Adrenal gland (tissue), 12 donors: Measurements from ENCODE around the gene DLX3. TPM values are rescaled to one million over a fixed set of nuclear protein-coding genes. Genes with fewer than 3 reads are reported as not detected.

Source experiments
- DNase-seq, 7 donors: peaks; one replicate each; pipeline ENCODE4 v3.0.0-alpha.2; 2019 to 2020
- H3K27ac ChIP-seq, 5 donors: fragments of 200-600 bp; sonication (generic) in 4 of 5; 1 replicate in 3 of 5; 2 replicates in 2 of 5; pipeline versions ENCODE4 v1.5.1 to v1.8.0; 2016 to 2020; ENCODE audit warnings: mild to moderate bottlenecking in 1 of 5
- H3K27me3 ChIP-seq: fragments of 200-600 bp; 2 replicates; pipeline ENCODE4 v1.8.0; 2021
- H3K36me3 ChIP-seq, 2 donors: fragments of 200-600 bp; replicated peaks in 1 of 2; 1 replicate in 1 of 2; 2 replicates in 1 of 2; pipeline versions ENCODE4 v1.5.1 to v1.8.0; 2018 to 2022
- H3K4me1 ChIP-seq, 2 donors: fragments of 200-600 bp; replicated peaks in 1 of 2; 1 replicate in 1 of 2; 2 replicates in 1 of 2; pipeline versions ENCODE4 v1.5.1 to v1.8.0; 2018 to 2021
- H3K4me3 ChIP-seq, 4 donors: fragments of 200-600 bp; sonication (generic) in 3 of 4; one replicate each; pipeline ENCODE4 v1.5.1; 2016 to 2018
- H3K9me3 ChIP-seq, 3 donors: fragments of 200-600 bp; sonication (generic) in 1 of 3; replicated peaks in 1 of 3; 1 replicate in 2 of 3; 2 replicates in 1 of 3; pipeline versions ENCODE4 v1.5.1 to v1.8.0; 2016 to 2021
- POLR2A ChIP-seq, 2 donors: fragments of 450-650 bp; IDR thresholded peaks; one replicate each; pipeline ENCODE4 v1.6.1; 2017; ENCODE audit warnings: antibody characterized with exemption in 2 of 2, mild to moderate bottlenecking in 2 of 2, moderate library complexity in 1 of 2
- WGBS, 4 donors: extraction: QIAGEN DNeasy Blood & Tissue Kit in 2 of 4; methylation state at CpG; one replicate each; pipeline versions ENCODE4 v1.1.5 to v1.1.7; 2013 to 2017; 5-methylcytosine and 5-hydroxymethylcytosine counted together
- intact Hi-C, 2 donors: fragments of 100-400 bp; cut with DNase I; formaldehyde crosslinking; loops; one replicate each; pipeline versions ENCODE4 v1.14.1 to v1.15.0; 2022 to 2023
- polyA plus RNA-seq, 3 donors: library from polyadenylated mRNA; stranded (reverse); fragments of 200-250 nt in 2 of 3; fragments of 350-450 nt in 1 of 3; fragmentation: Illumina TruSeq in 1 of 3; extraction: RNeasy Lipid Tissue Mini Kit (QIAGEN cat#74804) in 1 of 3; gene quantifications; one replicate each; pipeline ENCODE4 v1.2.3, GENCODE V29; 2013 to 2014
- total RNA-seq, 9 donors: library from RNA; depleted of rRNA in 4 of 9; stranded (reverse); fragments of >200 nt in 4 of 9; fragments of 120-200 nt in 1 of 9; fragmentation: NEBNext Ultra II Directional in 1 of 9; extraction: Animal tissue kit (Norgen Biotek cat#: 25700) in 1 of 9; gene quantifications; one replicate each; pipeline versions ENCODE4 v1.1.0 to v1.2.4, GENCODE V29; 2013 to 2023
- TF ChIP-seq, protein P1 (sequence below), 6 experiments: fragments of 450-650 bp in 4 of 6; fragments of 200-600 bp in 2 of 6; sonication (generic) in 1 of 6; IDR thresholded peaks; 1 replicate in 5 of 6; 2 replicates in 1 of 6; pipeline versions ENCODE4 v1.5.1 to v1.8.0; 2016 to 2021; ENCODE audit warnings: antibody characterized with exemption in 6 of 6, mild to moderate bottlenecking in 2 of 6, moderate library complexity in 1 of 6
- donor health status: healthy with polysubstance abuse.
- donor health status: Bipolar disorder and iron deficiency.
- donor health status: DM: yes; HTN: yes; CAD: no.
- donor health status: DM: no; HTN: no; CAD: no.
- donor health status: DM: no; HTN: no; CAD: no.
- donor health status: DM: yes; HTN: yes; CAD: no.

DLX3 gene
- total and polyA plus RNA-seq, 12 donors, result 0.07 to 0.83 (median 0.36) TPM; not detected in 4

DNA sequence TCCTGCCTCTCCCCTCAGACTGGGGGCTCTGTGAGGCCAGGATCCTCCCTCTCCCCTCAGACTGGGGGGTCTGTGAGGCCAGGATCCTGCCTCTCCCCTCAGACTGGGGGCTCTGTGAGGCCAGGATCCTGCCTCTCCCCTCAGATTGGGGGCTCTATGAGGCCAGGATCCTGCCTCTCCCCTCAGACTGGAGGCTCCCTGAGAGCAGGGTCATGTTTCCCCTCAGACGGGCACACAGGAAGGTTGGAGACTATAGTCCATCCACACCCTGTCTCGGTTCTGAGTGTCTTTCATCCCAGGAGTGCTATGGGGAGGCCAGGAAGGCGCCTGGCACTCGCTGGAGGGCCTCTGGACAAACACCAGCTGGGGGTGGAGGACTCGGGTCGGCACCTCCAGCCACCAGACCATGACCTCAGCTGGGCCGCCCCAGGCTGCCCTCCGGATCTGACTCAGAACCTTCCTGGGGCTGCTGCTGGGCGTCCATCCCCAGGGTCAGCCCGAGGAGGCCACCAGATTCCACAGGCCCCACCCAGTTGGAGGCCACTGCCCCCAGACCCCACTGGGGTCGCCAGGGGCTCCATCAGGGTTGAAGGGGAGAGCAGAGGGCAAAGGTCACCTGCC lies 48.0 kb downstream of the DLX3 start:
- no peaks in the 10 kb centered on the region for H3K36me3 ChIP-seq
- no peaks in the 10 kb centered on the region for H3K9me3 ChIP-seq
- H3K27ac ChIP-seq, result no peak overlapping the region
- H3K4me1 ChIP-seq, result peaks cover 7 to 17% of the 10 kb centered on the region in 2 donors
- no peak overlapping the region for H3K4me3 ChIP-seq
- H3K27me3 ChIP-seq, result no peaks in the 10 kb centered on the region
- intact Hi-C loops, result loop anchor here in 1 of 2 donors (10.0 kb wide), 1 partner anchor 962 kb away; no protein-coding TSS in a partner anchor
- TF ChIP-seq, protein P1, sequence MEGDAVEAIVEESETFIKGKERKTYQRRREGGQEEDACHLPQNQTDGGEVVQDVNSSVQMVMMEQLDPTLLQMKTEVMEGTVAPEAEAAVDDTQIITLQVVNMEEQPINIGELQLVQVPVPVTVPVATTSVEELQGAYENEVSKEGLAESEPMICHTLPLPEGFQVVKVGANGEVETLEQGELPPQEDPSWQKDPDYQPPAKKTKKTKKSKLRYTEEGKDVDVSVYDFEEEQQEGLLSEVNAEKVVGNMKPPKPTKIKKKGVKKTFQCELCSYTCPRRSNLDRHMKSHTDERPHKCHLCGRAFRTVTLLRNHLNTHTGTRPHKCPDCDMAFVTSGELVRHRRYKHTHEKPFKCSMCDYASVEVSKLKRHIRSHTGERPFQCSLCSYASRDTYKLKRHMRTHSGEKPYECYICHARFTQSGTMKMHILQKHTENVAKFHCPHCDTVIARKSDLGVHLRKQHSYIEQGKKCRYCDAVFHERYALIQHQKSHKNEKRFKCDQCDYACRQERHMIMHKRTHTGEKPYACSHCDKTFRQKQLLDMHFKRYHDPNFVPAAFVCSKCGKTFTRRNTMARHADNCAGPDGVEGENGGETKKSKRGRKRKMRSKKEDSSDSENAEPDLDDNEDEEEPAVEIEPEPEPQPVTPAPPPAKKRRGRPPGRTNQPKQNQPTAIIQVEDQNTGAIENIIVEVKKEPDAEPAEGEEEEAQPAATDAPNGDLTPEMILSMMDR (IDR thresholded peaks at IDR 0.05), result no peak
- TF ChIP-seq POLR2A (IDR thresholded peaks at IDR 0.05), result no peak
- peak in 4 of 7 donors; percentile 33 to 47 (median 40) for DNase-seq
- 56 to 80% (median 68%) methylated on average over 1 to 11 of the region's 11 CpGs; no CpG with 5 or more reads in 1 of the 4 donors for WGBS, 4 donors

DNA sequence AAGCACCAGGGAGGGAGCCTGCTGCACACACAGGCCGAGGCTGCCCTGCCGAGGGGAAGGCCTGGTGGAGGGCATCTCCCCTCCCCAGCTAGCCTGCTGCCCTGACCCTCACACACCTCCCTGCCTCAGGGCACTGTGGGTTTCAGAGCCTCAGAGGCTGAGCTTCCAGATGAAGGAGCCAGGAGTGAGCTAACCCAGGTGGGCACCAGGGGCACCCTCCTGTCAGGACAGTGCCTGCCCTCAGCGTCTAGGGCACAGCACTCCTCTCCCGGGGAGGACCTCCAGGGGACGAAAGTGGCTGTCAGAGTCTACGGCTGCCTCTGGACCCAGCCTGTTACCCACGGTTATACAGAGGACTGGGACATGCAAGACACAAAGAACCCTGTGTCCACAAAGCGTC lies 48.8 kb downstream of the DLX3 start:
- no peak for TF ChIP-seq POLR2A (IDR thresholded peaks at IDR 0.05)
- TF ChIP-seq, protein P1 (IDR thresholded peaks at IDR 0.05), result no peak
- no peaks in the 10 kb centered on the region for H3K27me3 ChIP-seq
- 53 to 84% (median 79%) methylated on average over 4 to 8 of the region's 8 CpGs for WGBS, 4 donors
- no peak for DNase-seq
- H3K4me3 ChIP-seq, result no peak overlapping the region
- H3K36me3 ChIP-seq, result no peaks in the 10 kb centered on the region
- no peaks in the 10 kb centered on the region for H3K9me3 ChIP-seq
- H3K27ac ChIP-seq, result no peak overlapping the region
- intact Hi-C loops, result loop anchor here in 1 of 2 donors (10.0 kb wide), 1 partner anchor 961 kb away; no protein-coding TSS in a partner anchor
- peaks cover 0 to 9% of the 10 kb centered on the region in 2 donors for H3K4me1 ChIP-seq

DNA sequence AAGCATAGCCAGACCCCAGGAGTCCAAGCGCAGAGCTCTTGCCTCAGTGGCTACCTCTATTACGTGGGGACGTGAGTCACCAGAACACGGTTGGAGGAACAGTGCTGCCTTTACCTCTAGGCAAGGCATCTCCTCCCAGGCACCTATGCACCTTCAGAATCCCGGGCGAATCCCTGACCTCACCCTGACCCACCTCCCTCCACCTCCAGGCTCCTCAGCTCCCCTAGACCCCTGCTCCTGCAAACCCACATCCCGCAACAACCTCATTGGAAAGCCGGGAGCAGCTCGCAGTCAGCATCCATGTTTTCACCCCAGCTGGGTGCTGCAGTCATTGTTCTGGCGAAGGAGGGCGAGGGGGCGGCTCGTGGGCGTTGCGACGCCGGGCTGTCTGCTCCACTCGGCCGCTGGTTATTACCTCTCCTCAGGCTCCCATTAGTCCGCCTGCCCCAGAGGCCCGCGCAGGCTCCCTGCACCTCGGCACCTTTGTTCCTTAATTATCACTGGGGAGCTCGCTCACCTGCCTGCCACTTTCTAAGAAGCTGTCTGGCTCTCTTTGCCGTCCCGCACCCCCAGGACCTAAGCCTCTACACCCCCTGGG lies 50.7 kb downstream of the DLX3 start:
- DNase-seq, result no peak
- WGBS, 4 donors, result 35 to 53% (median 49%) methylated on average over 12 to 26 of the region's 26 CpGs
- Histone ChIP-seq H3K36me3 (no peaks in the 10 kb centered on the region), H3K4me3 (no peak overlapping the region), H3K9me3 (no peaks in the 10 kb centered on the region), H3K27me3 (no peaks in the 10 kb centered on the region), H3K4me1 (peaks cover 0 to 7% of the 10 kb centered on the region in 2 donors), H3K27ac (no peak overlapping the region)
- intact Hi-C loops, result loop anchor here in 1 of 2 donors (10.0 kb wide), 1 partner anchor 960 kb away; no protein-coding TSS in a partner anchor
- TF ChIP-seq, protein P1 (IDR thresholded peaks at IDR 0.05), result no peak
- no peak for TF ChIP-seq POLR2A (IDR thresholded peaks at IDR 0.05)

DNA sequence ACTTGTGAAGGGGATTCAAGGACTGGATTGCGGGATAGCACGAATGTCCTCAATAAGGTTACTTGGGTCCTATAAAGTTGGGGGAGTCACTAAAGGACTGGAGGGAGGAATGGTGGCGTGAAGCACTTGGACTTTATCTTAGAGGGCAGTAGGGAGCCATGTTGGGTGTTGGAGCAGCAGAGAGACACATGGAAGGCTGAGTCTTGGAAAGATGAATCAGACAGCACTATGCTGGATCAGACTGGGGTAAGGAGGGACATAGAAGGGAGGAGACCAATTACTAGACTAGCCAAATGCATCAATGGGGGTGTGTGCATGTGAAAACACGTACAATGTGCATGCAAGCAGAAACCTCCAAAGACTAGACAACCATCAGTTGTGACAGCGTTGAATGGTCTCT lies 52.1 kb downstream of the DLX3 start:
- intact Hi-C loops, result loop anchor here in 1 of 2 donors (10.0 kb wide), 1 partner anchor 958 kb away; no protein-coding TSS in a partner anchor
- no peak overlapping the region for H3K27ac ChIP-seq
- WGBS, 4 donors, result 88 to 93% (median 90%) methylated on average over 5 of the region's 5 CpGs
- H3K4me3 ChIP-seq, result no peak overlapping the region
- no peaks in the 10 kb centered on the region for H3K9me3 ChIP-seq
- H3K27me3 ChIP-seq, result no peaks in the 10 kb centered on the region
- H3K4me1 ChIP-seq, result peaks cover 0 to 7% of the 10 kb centered on the region in 2 donors
- DNase-seq, result no peak
- TF ChIP-seq POLR2A (IDR thresholded peaks at IDR 0.05), result no peak
- TF ChIP-seq, protein P1 (IDR thresholded peaks at IDR 0.05), result no peak
- no peaks in the 10 kb centered on the region for H3K36me3 ChIP-seq
